Endodermal cell (in vitro differentiated cells): ENCODE data around the gene IGFL1. TPM values are rescaled to one million over a fixed set of nuclear protein-coding genes. Genes with fewer than 3 reads are reported as not detected.

Experiments used
- DNase-seq: peaks from one replicate; pipeline ENCODE4 v3.0.0-alpha.2; 2017
- H3K27ac ChIP-seq: 2 replicates; pipeline ENCODE4 v1.5.1; 2013; ENCODE audit warnings: mild to moderate bottlenecking, low read depth, low read length, moderate library complexity
- H3K27me3 ChIP-seq: 2 replicates; pipeline ENCODE4 v1.6.1; 2013; ENCODE audit warnings: mild to moderate bottlenecking, low read length, moderate library complexity; ENCODE audit not compliant: insufficient read depth, control insufficient read depth, poor library complexity, severe bottlenecking
- H3K36me3 ChIP-seq: 2 replicates; pipeline ENCODE4 v1.7.0; 2013; ENCODE audit warnings: mild to moderate bottlenecking, low read length, moderate library complexity; ENCODE audit not compliant: control insufficient read depth, insufficient read depth
- H3K4me1 ChIP-seq: one replicate; pipeline ENCODE4 v1.7.0; 2013; ENCODE audit warnings: low read length; ENCODE audit not compliant: control insufficient read depth, insufficient read depth
- H3K4me3 ChIP-seq: 2 replicates; pipeline ENCODE4 v1.5.1; 2013; ENCODE audit warnings: mild to moderate bottlenecking, low read length, moderate library complexity
- H3K9ac ChIP-seq: 2 replicates; pipeline ENCODE4 v1.6.1; 2013; ENCODE audit warnings: mild to moderate bottlenecking, low read length, moderate library complexity; ENCODE audit not compliant: poor library complexity, severe bottlenecking; ENCODE audit errors: extremely low read depth
- H3K9me3 ChIP-seq: 2 replicates; pipeline ENCODE4 v1.6.1; 2013; ENCODE audit warnings: mild to moderate bottlenecking, low read length, moderate library complexity; ENCODE audit not compliant: control insufficient read depth
- H3K27ac Mint-ChIP-seq: 2 replicates; pipeline ENCODE4 v1.8.0; 2020; ENCODE audit warnings: mixed read lengths
- H3K27me3 Mint-ChIP-seq: 2 replicates; pipeline ENCODE4 v1.8.0; 2021; ENCODE audit warnings: mild to moderate bottlenecking, mixed read lengths; ENCODE audit not compliant: insufficient read depth
- H3K36me3 Mint-ChIP-seq: 2 replicates; pipeline ENCODE4 v1.8.0; 2020; ENCODE audit warnings: low read depth, mixed read lengths
- H3K4me1 Mint-ChIP-seq: 2 replicates; pipeline ENCODE4 v1.8.0; 2020; ENCODE audit warnings: mixed read lengths
- H3K4me3 Mint-ChIP-seq: 2 replicates; pipeline ENCODE4 v1.8.0; 2020; ENCODE audit warnings: mild to moderate bottlenecking, moderate library complexity, mixed read lengths
- H3K9me3 Mint-ChIP-seq: 2 replicates; pipeline ENCODE4 v1.8.0; 2020; ENCODE audit warnings: mild to moderate bottlenecking, mixed read lengths
- CTCF ChIP-seq: fragments of 200-600 bp; sonication (generic); conservative IDR thresholded peaks from 2 replicates; pipeline ENCODE4 v1.5.0; 2021; ENCODE audit warnings: antibody characterized with exemption, mild to moderate bottlenecking
- WGBS, 2 experiments: methylation state at CpG; one replicate each; pipeline versions ENCODE4 v1.1.5 to v1.1.7; 2013; ENCODE audit warnings: missing lambda C conversion rate in 2 of 2, mixed read lengths in 1 of 2; ENCODE audit not compliant: insufficient coverage in 1 of 2, insufficient read length in 1 of 2; 5-methylcytosine and 5-hydroxymethylcytosine counted together
- total RNA-seq, 2 donors: library from RNA; stranded (reverse); fragmentation: NEBNext Ultra II Directional in 1 of 2; extraction: Animal tissue kit (Norgen Biotek cat#: 25700) in 1 of 2; gene quantifications; 2 replicates in 1 of 2; 3 replicates in 1 of 2; pipeline ENCODE4 v1.2.1, GENCODE V29; 2021

Gene IGFL1
- total RNA-seq, 2 donors from 2014 or later: not detected

- 83 to 100% methylated on average over 1 to 3 of the region's 3 CpGs for WGBS, 2 experiments
- H3K36me3 Mint-ChIP-seq: no peaks in the 10 kb centered on the region
- no peaks in the 10 kb centered on the region for H3K27me3 ChIP-seq
- H3K27ac Mint-ChIP-seq: no peak overlapping the region
- H3K36me3 ChIP-seq: no peaks in the 10 kb centered on the region
- no peak for DNase-seq
- peaks cover 25% of the 10 kb centered on the region for H3K9me3 Mint-ChIP-seq
- H3K9me3 ChIP-seq: peaks cover 16% of the 10 kb centered on the region
- no peak for TF ChIP-seq CTCF
- H3K4me1 ChIP-seq: peaks cover 7% of the 10 kb centered on the region
- H3K4me3 ChIP-seq: no peak overlapping the region
- H3K4me3 Mint-ChIP-seq: no peak overlapping the region
- H3K27me3 Mint-ChIP-seq: peaks cover 4% of the 10 kb centered on the region
- peaks cover 37% of the 10 kb centered on the region for H3K4me1 Mint-ChIP-seq
- no peak overlapping the region for H3K9ac ChIP-seq
- H3K27ac ChIP-seq: no peak overlapping the region
Measured at GRCh38 chr19:46209051-46209450, 20.5 kb upstream of the IGFL1 start.

- Histone ChIP-seq H3K4me1 (peaks cover 7% of the 10 kb centered on the region), H3K4me3 (no peak overlapping the region), H3K27me3 (no peaks in the 10 kb centered on the region), H3K36me3 (no peaks in the 10 kb centered on the region), H3K27ac (no peak overlapping the region), H3K9me3 (peaks cover 16% of the 10 kb centered on the region), H3K9ac (no peak overlapping the region)
- Mint-ChIP-seq H3K4me1 (peaks cover 37% of the 10 kb centered on the region), H3K27me3 (peaks cover 4% of the 10 kb centered on the region), H3K36me3 (no peaks in the 10 kb centered on the region), H3K9me3 (peaks cover 21% of the 10 kb centered on the region), H3K4me3 (no peak overlapping the region), H3K27ac (no peak overlapping the region)
- TF ChIP-seq CTCF: no peak
- no peak for DNase-seq
- 94 to 100% methylated on average over 1 of the region's 1 CpG for WGBS, 2 experiments
Measured at GRCh38 chr19:46209472-46209871, 20.1 kb upstream of the IGFL1 start.

- Mint-ChIP-seq H3K9me3 (peaks cover 10% of the 10 kb centered on the region), H3K4me1 (peaks cover 37% of the 10 kb centered on the region), H3K27me3 (peaks cover 4% of the 10 kb centered on the region), H3K36me3 (no peaks in the 10 kb centered on the region), H3K4me3 (no peak overlapping the region), H3K27ac (peak overlapping the region; percentile 75)
- Histone ChIP-seq H3K4me3 (no peak overlapping the region), H3K27ac (no peak overlapping the region), H3K9ac (no peak overlapping the region), H3K27me3 (no peaks in the 10 kb centered on the region), H3K4me1 (peaks cover 7% of the 10 kb centered on the region), H3K36me3 (no peaks in the 10 kb centered on the region), H3K9me3 (peaks cover 9% of the 10 kb centered on the region)
- no peak for TF ChIP-seq CTCF
- no peak for DNase-seq
- WGBS, 2 experiments: 94 to 100% methylated on average over 1 of the region's 1 CpG
Measured at GRCh38 chr19:46210669-46211068, 18.9 kb upstream of the IGFL1 start.
